ENCODE results near the gene ADAM12.

GRCh38 chr10:126207851-126208250, 180.4 kb downstream of the ADAM12 start:
- TF ChIP-seq CTCF (IDR thresholded peaks at IDR 0.05; ENCODE audit: extremely low read depth in 1 of 2, insufficient read depth in 1 of 2, low read depth in 1 of 2, low read length in 2 of 2) (no peak), MAX (IDR thresholded peaks at IDR 0.05; ENCODE audit: insufficient read depth, insufficient read length) (no peak), EZH2 (IDR thresholded peaks at IDR 0.05; ENCODE audit: borderline replicate concordance, low read depth, low read length, severe bottlenecking) (no peak), JUN (IDR thresholded peaks at IDR 0.05; ENCODE audit: borderline replicate concordance, insufficient read depth, insufficient read length, low read depth) (no peak), POLR2A (IDR thresholded peaks at IDR 0.05; ENCODE audit: low read depth, low read length) (no peak), POLR2AphosphoS5 (IDR thresholded peaks at IDR 0.05; ENCODE audit: insufficient read depth, low read depth, low read length) (no peak), MYC (IDR thresholded peaks at IDR 0.05; ENCODE audit: low read depth, low read length) (no peak), FOS (IDR thresholded peaks at IDR 0.05; ENCODE audit: borderline replicate concordance, insufficient read depth, low read length) (no peak), GATA2 (IDR thresholded peaks at IDR 0.05; ENCODE audit: insufficient read depth, insufficient read length, low read depth, low read length) (no peak)
